ENCODE measurements around the gene TRPM3. TPM values are rescaled to one million over a fixed set of nuclear protein-coding genes. Genes with fewer than 3 reads are reported as not detected.

TRPM3 gene
- total and polyA plus RNA-seq, 7 experiments from 2014 or later, result not detected

GRCh38 chr9:70588381-70588780, 533.0 kb downstream of the TRPM3 start:
- H3K36me3 Mint-ChIP-seq, result no peaks in the 10 kb centered on the region
- H3K27ac ChIP-seq (ENCODE audit: low read depth, low read length), result no peak overlapping the region
- ATAC-seq (no peak), DNase-seq (no peak)
- no peaks in the 10 kb centered on the region for H3K36me3 ChIP-seq (ENCODE audit: control insufficient read depth in 2 of 3, insufficient read depth in 3 of 3, low read length in 3 of 3)
- H3K9me3 ChIP-seq (ENCODE audit: control insufficient read depth in 2 of 3, low read length in 3 of 3), result no peaks in the 10 kb centered on the region
- peaks cover 0 to 3% (median 0%) of the 10 kb centered on the region in 5 donors for H3K27me3 Mint-ChIP-seq
- H3K27ac Mint-ChIP-seq, result no peak overlapping the region
- ChIA-PET CTCF (interaction anchor here (0.6 to 1.7 kb wide), 2 partner anchors 14 to 1247 kb away, joined by 4 read pairs; no protein-coding TSS in a partner anchor), POLR2A (interaction anchor here (0.6 to 1.1 kb wide), 2 partner anchors 148 to 174 kb away, joined by 3 to 4 read pairs; partner anchors contain the start of gene KLF9)
- H3K4me1 Mint-ChIP-seq, result no peaks in the 10 kb centered on the region
- peaks cover 0 to 3% (median 0%) of the 10 kb centered on the region in 11 donors for H3K9me3 Mint-ChIP-seq
- no peaks in the 10 kb centered on the region for H3K4me1 ChIP-seq (ENCODE audit: control insufficient read depth in 2 of 2, insufficient read depth in 2 of 2, low read length in 2 of 2)
- H3K4me3 Mint-ChIP-seq, result no peak overlapping the region
- no peaks in the 10 kb centered on the region for H3K27me3 ChIP-seq (ENCODE audit: control insufficient read depth in 2 of 2, insufficient read depth in 2 of 2, low read length in 2 of 2)
- H3K4me3 ChIP-seq (ENCODE audit: low read length), result no peak overlapping the region
- intact Hi-C loops (cut with micrococcal nuclease), result no loop called here

GRCh38 chr9:70587201-70587600, 534.2 kb downstream of the TRPM3 start:
- DNase-seq (no peak), ATAC-seq (no peak)
- Mint-ChIP-seq H3K36me3 (no peaks in the 10 kb centered on the region), H3K4me3 (no peak overlapping the region), H3K27ac (no peak overlapping the region), H3K9me3 (peaks cover 0 to 3% (median 0%) of the 10 kb centered on the region in 11 donors), H3K4me1 (no peaks in the 10 kb centered on the region), H3K27me3 (peaks cover 0 to 3% (median 0%) of the 10 kb centered on the region in 5 donors)
- intact Hi-C loops (cut with micrococcal nuclease), result no loop called here
- Histone ChIP-seq H3K9me3 (ENCODE audit: control insufficient read depth in 2 of 3, low read length in 3 of 3) (no peaks in the 10 kb centered on the region), H3K36me3 (ENCODE audit: control insufficient read depth in 2 of 3, insufficient read depth in 3 of 3, low read length in 3 of 3) (no peaks in the 10 kb centered on the region), H3K4me1 (ENCODE audit: control insufficient read depth in 2 of 2, insufficient read depth in 2 of 2, low read length in 2 of 2) (no peaks in the 10 kb centered on the region), H3K4me3 (ENCODE audit: low read length) (no peak overlapping the region), H3K27me3 (ENCODE audit: control insufficient read depth in 2 of 2, insufficient read depth in 2 of 2, low read length in 2 of 2) (no peaks in the 10 kb centered on the region), H3K27ac (ENCODE audit: low read depth, low read length) (no peak overlapping the region)
- CTCF ChIA-PET, result no interaction called here
- POLR2A ChIA-PET, result no interaction called here

- H3K36me3 ChIP-seq (ENCODE audit: control insufficient read depth in 2 of 3, insufficient read depth in 3 of 3, low read length in 3 of 3), result no peaks in the 10 kb centered on the region
Observed at GRCh38 chr9:70586476-70586875, 534.9 kb downstream of the TRPM3 start.

GRCh38 chr9:70581955-70582350, 539.5 kb downstream of the TRPM3 start:
- DNase-seq (no peak), ATAC-seq (no peak)
- CTCF ChIA-PET, result interaction anchor here (0.6 to 1.0 kb wide), 3 partner anchors 20 to 234 kb away, joined by 4 to 6 read pairs (median 5); no protein-coding TSS in a partner anchor
- intact Hi-C loops (cut with micrococcal nuclease), result no loop called here
- Mint-ChIP-seq H3K27me3 (no peaks in the 10 kb centered on the region), H3K9me3 (peaks cover 0 to under 1% (median 0%) of the 10 kb centered on the region in 11 donors), H3K4me3 (no peak overlapping the region), H3K4me1 (peaks cover 0 to 10% (median 0%) of the 10 kb centered on the region in 7 donors), H3K36me3 (peaks cover 0 to 2% (median 0%) of the 10 kb centered on the region in 5 donors), H3K27ac (no peak overlapping the region)
- Histone ChIP-seq H3K9me3 (ENCODE audit: control insufficient read depth in 2 of 3, low read length in 3 of 3) (no peaks in the 10 kb centered on the region), H3K36me3 (ENCODE audit: control insufficient read depth in 2 of 3, insufficient read depth in 3 of 3, low read length in 3 of 3) (no peaks in the 10 kb centered on the region), H3K4me1 (ENCODE audit: control insufficient read depth in 2 of 2, insufficient read depth in 2 of 2, low read length in 2 of 2) (no peaks in the 10 kb centered on the region), H3K27me3 (ENCODE audit: control insufficient read depth in 2 of 2, insufficient read depth in 2 of 2, low read length in 2 of 2) (no peaks in the 10 kb centered on the region), H3K4me3 (ENCODE audit: low read length) (no peak overlapping the region), H3K27ac (ENCODE audit: low read depth, low read length) (no peak overlapping the region)
- POLR2A ChIA-PET, result no interaction called here

More at GRCh38 chr9:70586476-70586875, 534.9 kb downstream of the TRPM3 start:
- Mint-ChIP-seq H3K9me3 (peaks cover 0 to 3% (median 0%) of the 10 kb centered on the region in 11 donors), H3K27ac (no peak overlapping the region), H3K4me1 (peaks cover 0 to 1% (median 0%) of the 10 kb centered on the region in 7 donors), H3K4me3 (no peak overlapping the region), H3K27me3 (peaks cover 0 to 3% (median 0%) of the 10 kb centered on the region in 5 donors), H3K36me3 (no peaks in the 10 kb centered on the region)
- H3K4me1 ChIP-seq (ENCODE audit: control insufficient read depth in 2 of 2, insufficient read depth in 2 of 2, low read length in 2 of 2), result no peaks in the 10 kb centered on the region
- H3K9me3 ChIP-seq (ENCODE audit: control insufficient read depth in 2 of 3, low read length in 3 of 3), result no peaks in the 10 kb centered on the region
- POLR2A ChIA-PET, result no interaction called here
- no peak overlapping the region for H3K27ac ChIP-seq (ENCODE audit: low read depth, low read length)
- DNase-seq, result no peak
- no peak for ATAC-seq
- intact Hi-C loops (cut with micrococcal nuclease), result no loop called here
- no peak overlapping the region for H3K4me3 ChIP-seq (ENCODE audit: low read length)
- CTCF ChIA-PET, result no interaction called here
- no peaks in the 10 kb centered on the region for H3K27me3 ChIP-seq (ENCODE audit: control insufficient read depth in 2 of 2, insufficient read depth in 2 of 2, low read length in 2 of 2)

GRCh38 chr9:70581214-70581954, 540.0 kb downstream of the TRPM3 start:
- H3K4me1 ChIP-seq (ENCODE audit: control insufficient read depth in 2 of 2, insufficient read depth in 2 of 2, low read length in 2 of 2), result no peaks in the 10 kb centered on the region
- H3K27me3 Mint-ChIP-seq, result no peaks in the 10 kb centered on the region
- peaks cover 0 to 10% (median 0%) of the 10 kb centered on the region in 7 donors for H3K4me1 Mint-ChIP-seq
- POLR2A ChIA-PET, result no interaction called here
- no peaks in the 10 kb centered on the region for H3K36me3 ChIP-seq (ENCODE audit: control insufficient read depth in 2 of 3, insufficient read depth in 3 of 3, low read length in 3 of 3)
- no peaks in the 10 kb centered on the region for H3K27me3 ChIP-seq (ENCODE audit: control insufficient read depth in 2 of 2, insufficient read depth in 2 of 2, low read length in 2 of 2)
- no peak overlapping the region for H3K4me3 ChIP-seq (ENCODE audit: low read length)
- H3K9me3 ChIP-seq (ENCODE audit: control insufficient read depth in 2 of 3, low read length in 3 of 3), result no peaks in the 10 kb centered on the region
- H3K36me3 Mint-ChIP-seq, result peaks cover 0 to 4% (median 0%) of the 10 kb centered on the region in 5 donors
- no peak overlapping the region for H3K27ac ChIP-seq (ENCODE audit: low read depth, low read length)
- intact Hi-C loops (cut with micrococcal nuclease), result no loop called here
- CTCF ChIA-PET, result interaction anchor here (0.6 to 1.3 kb wide), 4 partner anchors 21 to 233 kb away, joined by 3 to 6 read pairs (median 4); no protein-coding TSS in a partner anchor
- ATAC-seq (no peak), DNase-seq (no peak)
- H3K4me3 Mint-ChIP-seq, result no peak overlapping the region
- H3K9me3 Mint-ChIP-seq, result peaks cover 0 to 3% (median 0%) of the 10 kb centered on the region in 11 donors
- H3K27ac Mint-ChIP-seq, result no peak overlapping the region

GRCh38 chr9:70580606-70581195, 540.7 kb downstream of the TRPM3 start:
- Histone ChIP-seq H3K9me3 (ENCODE audit: control insufficient read depth in 2 of 3, low read length in 3 of 3) (no peaks in the 10 kb centered on the region), H3K36me3 (ENCODE audit: control insufficient read depth in 2 of 3, insufficient read depth in 3 of 3, low read length in 3 of 3) (no peaks in the 10 kb centered on the region), H3K4me1 (ENCODE audit: control insufficient read depth in 2 of 2, insufficient read depth in 2 of 2, low read length in 2 of 2) (no peaks in the 10 kb centered on the region), H3K27ac (ENCODE audit: low read depth, low read length) (no peak overlapping the region), H3K4me3 (ENCODE audit: low read length) (no peak overlapping the region), H3K27me3 (ENCODE audit: control insufficient read depth in 2 of 2, insufficient read depth in 2 of 2, low read length in 2 of 2) (no peaks in the 10 kb centered on the region)
- Mint-ChIP-seq H3K4me3 (no peak overlapping the region), H3K9me3 (peaks cover 0 to 3% (median 0%) of the 10 kb centered on the region in 11 donors), H3K27ac (peak overlapping the region in 1 of 9 donors; percentile 32), H3K4me1 (peaks cover 0 to 12% (median 0%) of the 10 kb centered on the region in 7 donors), H3K27me3 (no peaks in the 10 kb centered on the region), H3K36me3 (peaks cover 0 to 4% (median 0%) of the 10 kb centered on the region in 5 donors)
- ChIA-PET CTCF (interaction anchor here (0.6 to 1.3 kb wide), 3 partner anchors 21 to 176 kb away, joined by 3 to 4 read pairs (median 3); no protein-coding TSS in a partner anchor), POLR2A (no interaction called here)
- ATAC-seq (peak; percentile 48), DNase-seq (no peak)
- intact Hi-C loops (cut with micrococcal nuclease), result no loop called here
